CD8-positive, alpha-beta memory T cell (primary cell): Measurements from ENCODE around the gene REPS1. TPM values are rescaled to one million over a fixed set of nuclear protein-coding genes. Genes with fewer than 3 reads are reported as not detected.

Experiments
- CTCF ChIA-PET: fragments of 350-600 bp; sonication (Branson Sonifier 250); formaldehyde crosslinking; loops from one replicate; lab custom pipeline; 2021; ENCODE audit warnings: antibody characterized with exemption; lab: Charles Lee
- POLR2A ChIA-PET: fragments of 350-600 bp; sonication (Branson Sonifier 250); formaldehyde crosslinking; loops from one replicate; lab custom pipeline; 2021; ENCODE audit warnings: antibody characterized with exemption; lab: Charles Lee
- DNase-seq, 5 donors: peaks; one replicate each; pipeline versions ENCODE4 v3.0.0 to v3.0.0-alpha.2; 2020 to 2022; ENCODE audit warnings: mixed read lengths in 1 of 5
- H3K27ac ChIP-seq: one replicate; pipeline ENCODE4 v1.7.0; 2013; ENCODE audit warnings: low read depth, mild to moderate bottlenecking, low read length, moderate library complexity
- H3K27me3 ChIP-seq: 2 replicates; pipeline ENCODE4 v1.7.0; 2013; ENCODE audit warnings: low read length, mild to moderate bottlenecking; ENCODE audit not compliant: insufficient read depth, poor library complexity, severe bottlenecking
- H3K36me3 ChIP-seq: 2 replicates; pipeline ENCODE4 v1.7.0; 2013; ENCODE audit warnings: mild to moderate bottlenecking, low read length, moderate library complexity; ENCODE audit not compliant: insufficient read depth
- H3K4me1 ChIP-seq: 2 replicates; pipeline ENCODE4 v1.7.0; 2013; ENCODE audit warnings: mild to moderate bottlenecking, low read length, moderate library complexity; ENCODE audit not compliant: insufficient read depth
- H3K4me3 ChIP-seq: 2 replicates; pipeline ENCODE4 v1.7.0; 2013; ENCODE audit warnings: mild to moderate bottlenecking, low read length
- H3K9me3 ChIP-seq: 2 replicates; pipeline ENCODE4 v1.7.0; 2013; ENCODE audit warnings: mild to moderate bottlenecking, low read length
- H3K27ac Mint-ChIP-seq, 8 donors: one replicate each; pipeline ENCODE4 v1.8.0; 2020 to 2021; ENCODE audit warnings: mixed read lengths in 8 of 8, mild to moderate bottlenecking in 6 of 8, inconsistent platforms in 3 of 8, moderate library complexity in 3 of 8
- H3K27me3 Mint-ChIP-seq, 2 donors: one replicate each; pipeline ENCODE4 v1.8.0; 2020 to 2021; ENCODE audit warnings: mixed read lengths in 2 of 2, mild to moderate bottlenecking in 1 of 2, moderate library complexity in 1 of 2
- H3K36me3 Mint-ChIP-seq, 3 donors: one replicate each; pipeline ENCODE4 v1.8.0; 2020 to 2021; ENCODE audit warnings: mixed read lengths in 3 of 3, inconsistent platforms in 1 of 3, mild to moderate bottlenecking in 1 of 3
- H3K4me1 Mint-ChIP-seq, 3 donors: one replicate each; pipeline ENCODE4 v1.8.0; 2020 to 2021; ENCODE audit warnings: mixed read lengths in 3 of 3, inconsistent platforms in 1 of 3, mild to moderate bottlenecking in 1 of 3
- H3K4me3 Mint-ChIP-seq, 7 donors: one replicate each; pipeline ENCODE4 v1.8.0; 2020 to 2021; ENCODE audit warnings: mixed read lengths in 7 of 7, mild to moderate bottlenecking in 6 of 7, moderate library complexity in 4 of 7, inconsistent platforms in 2 of 7
- H3K9me3 Mint-ChIP-seq, 5 donors: one replicate each; pipeline ENCODE4 v1.8.0; 2020 to 2022; ENCODE audit warnings: mixed read lengths in 5 of 5, mild to moderate bottlenecking in 3 of 5, moderate library complexity in 2 of 5, inconsistent platforms in 1 of 5
- polyA plus RNA-seq: library from polyadenylated mRNA; unstranded; fragments of 300-500 nt; fragmentation: Illumina TruSeq; gene quantifications from one replicate; pipeline ENCODE4 v1.2.3, GENCODE V29; 2021
- total RNA-seq, 2 experiments: library from RNA; stranded (reverse); gene quantifications; one replicate each; pipeline ENCODE4 v1.2.3, GENCODE V29; 2021

The REPS1 gene
- total and polyA plus RNA-seq, 3 experiments from 2014 or later = 37.3 to 69.5 (median 64.4) TPM

GRCh38 chr6:138912308-138912707, 75.7 kb downstream of the REPS1 start:
- peaks cover 40% of the 10 kb centered on the region for H3K36me3 ChIP-seq
- CTCF ChIA-PET = no interaction called here
- H3K27me3 Mint-ChIP-seq = no peaks in the 10 kb centered on the region
- DNase-seq = no peak
- H3K4me1 ChIP-seq = no peaks in the 10 kb centered on the region
- H3K36me3 Mint-ChIP-seq = peaks cover 16 to 83% (median 45%) of the 10 kb centered on the region in 3 donors
- no peaks in the 10 kb centered on the region for H3K4me1 Mint-ChIP-seq
- no peak overlapping the region for H3K27ac Mint-ChIP-seq
- no peaks in the 10 kb centered on the region for H3K9me3 Mint-ChIP-seq
- H3K4me3 Mint-ChIP-seq = no peak overlapping the region
- no peak overlapping the region for H3K27ac ChIP-seq
- no peaks in the 10 kb centered on the region for H3K27me3 ChIP-seq
- POLR2A ChIA-PET = no interaction called here
- H3K9me3 ChIP-seq = no peaks in the 10 kb centered on the region
- no peak overlapping the region for H3K4me3 ChIP-seq

DNA sequence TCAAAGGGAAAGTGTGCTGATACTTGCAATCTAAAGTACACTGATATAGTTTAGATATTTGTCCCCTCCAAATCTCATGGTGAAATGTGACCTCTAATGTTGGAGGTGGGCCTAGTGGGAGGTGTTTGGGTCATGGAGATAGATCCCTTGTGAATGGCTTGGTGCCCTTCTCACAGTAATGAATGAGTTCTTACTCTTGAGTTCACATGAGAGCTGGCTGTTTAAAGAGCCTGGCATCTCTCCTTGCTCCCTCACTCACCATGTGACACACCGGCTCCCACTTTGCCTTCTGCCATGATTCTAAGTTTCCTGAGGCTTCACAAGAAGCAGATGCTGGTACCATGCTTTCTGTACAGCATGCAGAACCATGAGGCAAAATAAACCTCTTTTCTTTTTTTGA, 78.1 kb downstream of the REPS1 start:
- Mint-ChIP-seq H3K4me3 (no peak overlapping the region), H3K36me3 (peaks cover 15 to 84% (median 52%) of the 10 kb centered on the region in 3 donors), H3K27me3 (no peaks in the 10 kb centered on the region), H3K4me1 (no peaks in the 10 kb centered on the region), H3K27ac (peak overlapping the region in 1 of 8 donors; percentile 26), H3K9me3 (no peaks in the 10 kb centered on the region)
- no peak overlapping the region for H3K27ac ChIP-seq
- H3K27me3 ChIP-seq = no peaks in the 10 kb centered on the region
- no peaks in the 10 kb centered on the region for H3K9me3 ChIP-seq
- no peak overlapping the region for H3K4me3 ChIP-seq
- ChIA-PET POLR2A (no interaction called here), CTCF (no interaction called here)
- peaks cover 50% of the 10 kb centered on the region for H3K36me3 ChIP-seq
- H3K4me1 ChIP-seq = no peaks in the 10 kb centered on the region
- DNase-seq = no peak

DNA sequence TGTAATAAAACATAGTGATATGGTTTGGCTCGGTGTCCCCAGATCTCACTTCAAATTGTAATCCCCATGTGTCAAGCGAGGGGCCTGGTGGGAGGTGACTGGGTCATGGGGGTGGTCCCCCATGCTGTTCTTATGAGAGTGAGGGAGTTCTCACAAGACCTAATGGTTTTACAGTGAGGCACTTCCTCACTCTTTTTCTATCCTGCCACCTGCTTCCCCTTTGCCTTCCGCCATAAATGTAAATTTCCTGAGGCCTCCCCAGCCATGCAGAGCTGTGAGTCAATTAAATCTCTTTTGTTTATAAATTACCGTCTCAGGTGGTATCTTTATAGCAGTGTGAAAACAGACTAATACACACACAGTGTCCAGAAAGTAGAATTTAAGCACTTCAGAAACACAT, 78.5 kb downstream of the REPS1 start:
- Histone ChIP-seq H3K27ac (no peak overlapping the region), H3K27me3 (no peaks in the 10 kb centered on the region), H3K4me3 (no peak overlapping the region), H3K4me1 (no peaks in the 10 kb centered on the region), H3K36me3 (peaks cover 46% of the 10 kb centered on the region), H3K9me3 (no peaks in the 10 kb centered on the region)
- Mint-ChIP-seq H3K4me3 (no peak overlapping the region), H3K9me3 (no peaks in the 10 kb centered on the region), H3K27me3 (no peaks in the 10 kb centered on the region), H3K27ac (peak overlapping the region in 1 of 8 donors; percentile 26), H3K4me1 (no peaks in the 10 kb centered on the region), H3K36me3 (peaks cover 10 to 84% (median 50%) of the 10 kb centered on the region in 3 donors)
- POLR2A ChIA-PET = no interaction called here
- no peak for DNase-seq
- CTCF ChIA-PET = no interaction called here

DNA sequence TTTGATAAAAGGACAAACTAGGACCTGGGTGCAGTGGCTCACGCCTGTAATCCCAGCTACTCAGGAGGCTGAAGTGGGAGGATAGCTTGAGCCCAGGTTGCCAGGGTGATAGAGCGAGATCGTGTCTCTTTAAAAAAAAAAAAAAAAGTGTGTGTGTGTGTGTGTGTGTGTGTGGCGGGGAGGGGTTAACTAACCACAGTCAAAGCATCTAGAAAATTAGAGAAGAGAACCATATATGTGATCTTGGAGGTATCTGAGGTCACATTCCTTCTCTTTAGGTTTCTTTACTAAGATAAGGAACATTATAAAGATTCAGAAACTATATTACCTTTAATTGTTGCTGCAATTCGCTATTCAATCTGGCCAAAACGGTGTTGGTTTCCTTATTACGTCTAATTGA, 80.9 kb downstream of the REPS1 start:
- Mint-ChIP-seq H3K4me1 (no peaks in the 10 kb centered on the region), H3K27ac (peak overlapping the region in 1 of 8 donors; percentile 83), H3K4me3 (no peak overlapping the region), H3K36me3 (peaks cover 6 to 81% (median 39%) of the 10 kb centered on the region in 3 donors), H3K27me3 (no peaks in the 10 kb centered on the region), H3K9me3 (no peaks in the 10 kb centered on the region)
- ChIA-PET CTCF (no interaction called here), POLR2A (no interaction called here)
- Histone ChIP-seq H3K27ac (no peak overlapping the region), H3K4me1 (no peaks in the 10 kb centered on the region), H3K9me3 (no peaks in the 10 kb centered on the region), H3K4me3 (no peak overlapping the region), H3K27me3 (no peaks in the 10 kb centered on the region), H3K36me3 (peaks cover 35% of the 10 kb centered on the region)
- no peak for DNase-seq

DNA sequence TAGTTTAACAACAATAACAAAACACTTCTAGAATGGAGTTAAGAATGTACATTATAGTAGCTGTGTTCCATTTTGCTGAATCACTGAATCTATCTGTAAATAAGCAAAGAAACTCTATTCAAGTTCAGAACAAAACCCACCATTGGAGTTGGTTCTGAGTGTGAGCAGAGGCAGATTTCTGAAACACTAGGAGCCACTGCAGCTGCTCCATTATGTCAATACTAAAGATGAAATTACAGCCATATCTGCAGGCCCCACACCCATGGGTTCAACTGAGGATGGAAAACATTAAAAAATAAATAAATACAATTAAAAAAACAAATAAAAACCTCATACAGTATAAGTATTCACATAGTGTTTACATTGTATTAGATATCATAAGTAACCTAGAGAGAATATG, 91.0 kb downstream of the REPS1 start:
- no peak for DNase-seq
- Histone ChIP-seq H3K36me3 (peaks cover 8% of the 10 kb centered on the region), H3K4me3 (no peak overlapping the region), H3K27me3 (no peaks in the 10 kb centered on the region), H3K4me1 (no peaks in the 10 kb centered on the region), H3K27ac (no peak overlapping the region), H3K9me3 (no peaks in the 10 kb centered on the region)
- CTCF ChIA-PET = no interaction called here
- peak overlapping the region in 1 of 8 donors; percentile 57 for H3K27ac Mint-ChIP-seq
- peaks cover 18 to 35% (median 27%) of the 10 kb centered on the region in 3 donors for H3K36me3 Mint-ChIP-seq
- H3K27me3 Mint-ChIP-seq = no peaks in the 10 kb centered on the region
- H3K9me3 Mint-ChIP-seq = no peaks in the 10 kb centered on the region
- POLR2A ChIA-PET = no interaction called here
- H3K4me1 Mint-ChIP-seq = no peaks in the 10 kb centered on the region
- H3K4me3 Mint-ChIP-seq = no peak overlapping the region

DNA sequence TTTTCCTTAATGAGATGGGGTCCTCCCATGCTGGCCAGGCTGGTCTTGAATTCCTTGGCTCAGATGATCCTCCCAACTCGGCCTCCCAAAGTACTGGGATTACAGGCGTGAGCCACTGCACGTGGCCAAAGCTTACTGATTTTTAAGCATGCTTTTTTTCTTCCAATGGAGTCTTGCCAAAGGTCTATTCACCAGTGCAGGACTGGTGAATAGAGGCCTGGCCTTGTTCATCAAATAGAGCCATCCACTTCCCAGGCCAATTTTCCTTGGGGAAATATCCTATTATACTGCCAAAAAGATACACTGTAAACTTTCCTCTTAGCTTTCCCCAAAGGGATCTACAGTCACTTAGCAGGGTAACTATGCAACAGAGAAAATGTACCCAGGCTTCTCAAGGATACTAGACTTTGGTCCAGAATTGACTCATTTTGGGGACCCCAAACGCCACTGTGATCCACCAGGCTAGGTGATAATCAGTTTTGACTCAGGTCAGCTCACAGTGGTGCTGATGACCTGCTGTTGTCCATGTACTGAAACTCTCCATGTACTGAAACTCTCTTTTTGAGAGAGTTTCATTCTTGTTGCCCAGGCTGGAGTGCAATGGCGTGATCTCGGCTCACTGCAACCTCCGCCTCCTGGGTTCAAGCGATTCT, 91.8 kb downstream of the REPS1 start:
- no peaks in the 10 kb centered on the region for H3K27me3 ChIP-seq
- H3K4me1 ChIP-seq = no peaks in the 10 kb centered on the region
- Mint-ChIP-seq H3K4me3 (no peak overlapping the region), H3K27me3 (no peaks in the 10 kb centered on the region), H3K4me1 (no peaks in the 10 kb centered on the region), H3K9me3 (no peaks in the 10 kb centered on the region), H3K27ac (no peak overlapping the region), H3K36me3 (peaks cover 14 to 29% (median 28%) of the 10 kb centered on the region in 3 donors)
- no peak overlapping the region for H3K4me3 ChIP-seq
- no peak for DNase-seq
- peaks cover 4% of the 10 kb centered on the region for H3K36me3 ChIP-seq
- ChIA-PET CTCF (interaction anchor here (1.3 kb wide), 1 partner anchor 91 kb away, joined by 3 read pairs; no protein-coding TSS in a partner anchor), POLR2A (no interaction called here)
- H3K27ac ChIP-seq = no peak overlapping the region
- H3K9me3 ChIP-seq = no peaks in the 10 kb centered on the region

GRCh38 chr6:138891255-138891986, 96.6 kb downstream of the REPS1 start:
- no peak for DNase-seq
- no peaks in the 10 kb centered on the region for H3K36me3 ChIP-seq
- Mint-ChIP-seq H3K9me3 (peaks cover 0 to 3% (median 0%) of the 10 kb centered on the region in 5 donors), H3K36me3 (peaks cover 0 to 9% (median 0%) of the 10 kb centered on the region in 3 donors), H3K4me3 (peak overlapping the region in 1 of 7 donors; percentile 66), H3K27ac (peak overlapping the region in 2 of 8 donors; percentile 18 to 26), H3K4me1 (no peaks in the 10 kb centered on the region), H3K27me3 (no peaks in the 10 kb centered on the region)
- no peak overlapping the region for H3K4me3 ChIP-seq
- H3K4me1 ChIP-seq = no peaks in the 10 kb centered on the region
- no peaks in the 10 kb centered on the region for H3K27me3 ChIP-seq
- ChIA-PET CTCF (no interaction called here), POLR2A (no interaction called here)
- H3K9me3 ChIP-seq = no peaks in the 10 kb centered on the region
- H3K27ac ChIP-seq = no peak overlapping the region

GRCh38 chr6:138885156-138885819, 102.8 kb downstream of the REPS1 start:
- H3K27me3 Mint-ChIP-seq = no peaks in the 10 kb centered on the region
- H3K27ac ChIP-seq = no peak overlapping the region
- POLR2A ChIA-PET = no interaction called here
- no peak overlapping the region for H3K4me3 Mint-ChIP-seq
- no peak for DNase-seq
- no peaks in the 10 kb centered on the region for H3K36me3 ChIP-seq
- H3K27ac Mint-ChIP-seq = peak overlapping the region in 1 of 8 donors; percentile 36
- no peak overlapping the region for H3K4me3 ChIP-seq
- H3K4me1 ChIP-seq = no peaks in the 10 kb centered on the region
- no peaks in the 10 kb centered on the region for H3K9me3 ChIP-seq
- no peaks in the 10 kb centered on the region for H3K36me3 Mint-ChIP-seq
- no peaks in the 10 kb centered on the region for H3K4me1 Mint-ChIP-seq
- no peaks in the 10 kb centered on the region for H3K9me3 Mint-ChIP-seq
- no peaks in the 10 kb centered on the region for H3K27me3 ChIP-seq
- CTCF ChIA-PET = no interaction called here
